GM12864 (cell line): ENCODE results near the gene TLL2.
"Not testable (repeated sequence)": the region's sequence is repeated elsewhere in the genome, so short reads cannot be mapped to it uniquely, and the experiment has no call there.

Experiments
- DNase-seq: peaks from one replicate; pipeline ENCODE4 v3.0.0-alpha.2; 2011; ENCODE audit warnings: low read depth
- H3K4me3 ChIP-seq: 2 replicates; pipeline ENCODE4 v1.5.1; 2011; ENCODE audit warnings: mild to moderate bottlenecking, low read depth, low read length, control low read depth
- TF ChIP-seq, protein P1 (sequence below): IDR thresholded peaks from 2 replicates; pipeline ENCODE4 v1.5.1; 2011; ENCODE audit warnings: low read depth, mild to moderate bottlenecking, moderate library complexity, low read length, control low read depth, inconsistent platforms; ENCODE audit errors: missing control alignments

The TLL2 gene

DNA sequence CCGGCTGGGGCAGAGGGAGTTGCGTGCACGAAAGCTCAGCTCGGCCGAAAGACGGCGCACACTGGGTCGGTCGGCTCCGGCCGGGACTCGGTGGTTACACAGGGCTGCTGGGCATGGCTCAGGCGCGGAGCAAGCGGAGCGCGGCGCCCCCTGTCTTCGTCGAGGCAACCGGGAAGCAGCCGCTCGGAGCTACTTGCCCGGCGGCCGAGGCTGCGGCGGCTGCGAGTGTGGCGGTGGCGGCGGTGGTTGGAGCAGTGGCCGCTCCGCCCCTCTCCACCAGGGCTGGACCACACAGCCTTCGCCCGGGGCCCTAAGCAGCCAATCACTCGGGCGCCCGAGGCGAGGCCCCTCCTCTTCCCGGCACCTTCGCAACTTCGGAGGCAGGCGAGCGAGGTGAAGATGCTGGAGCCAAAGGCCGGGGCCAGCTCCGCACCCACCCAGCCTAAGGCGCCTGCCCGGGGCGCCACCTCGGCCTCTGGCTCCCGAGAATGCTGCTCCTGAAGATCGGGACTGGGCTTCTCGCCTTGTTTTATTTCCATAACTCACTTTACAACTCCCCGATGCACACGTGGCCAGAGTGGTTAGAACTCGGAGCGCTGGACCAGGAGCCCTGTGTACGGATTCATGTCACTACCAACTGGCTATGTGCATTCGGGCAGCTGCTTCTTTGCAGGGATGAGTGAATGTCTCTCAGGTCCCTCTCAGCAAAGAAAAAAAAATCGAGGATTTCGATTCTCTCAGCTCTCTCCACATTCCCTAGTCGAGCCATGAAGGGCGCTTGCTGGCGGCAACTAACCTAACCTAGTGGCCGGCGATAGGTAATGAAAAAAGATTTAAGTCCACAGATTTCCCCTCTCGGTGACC, at the start of gene TLL2:
TSS of gene TLL2 (minus strand) at position 229 of the 864 bp plus-strand sequence. CDS start 241 bp downstream, outside the sequence.
- peak within 1 kb of the TSS; percentile 48 for H3K4me3 ChIP-seq
- no peak for DNase-seq

DNA sequence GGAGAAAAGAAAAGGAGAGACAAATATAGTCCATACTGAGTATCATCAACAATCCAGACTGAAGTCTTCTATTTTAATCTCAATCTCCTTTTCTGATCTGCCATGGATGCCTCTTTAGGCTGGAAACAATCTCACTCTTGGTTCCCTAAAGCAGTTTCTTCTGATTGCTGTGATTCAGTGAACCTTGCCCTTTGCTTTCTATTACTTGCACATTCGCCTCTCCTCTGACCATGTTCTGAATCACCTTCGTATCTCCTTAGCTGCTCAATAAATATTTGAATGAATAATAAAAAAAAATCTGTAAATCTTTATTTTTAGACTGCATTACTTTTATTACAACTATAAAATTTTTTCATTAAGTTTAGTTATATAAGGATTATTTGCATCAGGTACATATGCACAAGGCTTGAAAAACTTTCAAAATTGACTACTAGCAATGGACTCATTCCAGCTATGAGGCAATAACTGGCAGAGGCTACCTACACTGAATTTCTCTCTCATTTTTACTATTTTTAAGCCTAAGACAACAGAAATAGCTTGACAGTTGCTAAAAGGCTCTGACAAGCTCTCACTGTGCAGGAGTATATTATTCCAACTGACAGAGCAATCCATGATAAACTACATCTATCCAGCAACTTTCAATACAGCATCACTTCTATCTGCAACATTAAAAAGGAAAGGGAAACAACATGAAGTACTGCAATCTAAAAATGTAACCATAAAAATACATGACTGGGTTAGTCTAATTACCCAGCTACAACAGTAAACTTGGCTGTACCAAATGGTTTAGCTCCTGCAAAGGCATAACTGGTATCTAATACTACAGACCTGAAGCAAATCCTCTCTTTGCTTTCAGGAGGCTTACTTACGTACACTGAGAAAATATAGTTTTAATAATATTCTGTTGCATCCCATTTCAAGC, 47.5 kb upstream of the TLL2 start:
- TF ChIP-seq, protein P1, sequence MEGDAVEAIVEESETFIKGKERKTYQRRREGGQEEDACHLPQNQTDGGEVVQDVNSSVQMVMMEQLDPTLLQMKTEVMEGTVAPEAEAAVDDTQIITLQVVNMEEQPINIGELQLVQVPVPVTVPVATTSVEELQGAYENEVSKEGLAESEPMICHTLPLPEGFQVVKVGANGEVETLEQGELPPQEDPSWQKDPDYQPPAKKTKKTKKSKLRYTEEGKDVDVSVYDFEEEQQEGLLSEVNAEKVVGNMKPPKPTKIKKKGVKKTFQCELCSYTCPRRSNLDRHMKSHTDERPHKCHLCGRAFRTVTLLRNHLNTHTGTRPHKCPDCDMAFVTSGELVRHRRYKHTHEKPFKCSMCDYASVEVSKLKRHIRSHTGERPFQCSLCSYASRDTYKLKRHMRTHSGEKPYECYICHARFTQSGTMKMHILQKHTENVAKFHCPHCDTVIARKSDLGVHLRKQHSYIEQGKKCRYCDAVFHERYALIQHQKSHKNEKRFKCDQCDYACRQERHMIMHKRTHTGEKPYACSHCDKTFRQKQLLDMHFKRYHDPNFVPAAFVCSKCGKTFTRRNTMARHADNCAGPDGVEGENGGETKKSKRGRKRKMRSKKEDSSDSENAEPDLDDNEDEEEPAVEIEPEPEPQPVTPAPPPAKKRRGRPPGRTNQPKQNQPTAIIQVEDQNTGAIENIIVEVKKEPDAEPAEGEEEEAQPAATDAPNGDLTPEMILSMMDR = no peak
- H3K4me3 ChIP-seq = no peak overlapping the region
- no peak for DNase-seq

More for the DNA sequence above, at the start of gene TLL2:
- TF ChIP-seq, protein P1 = peak; percentile 45

DNA sequence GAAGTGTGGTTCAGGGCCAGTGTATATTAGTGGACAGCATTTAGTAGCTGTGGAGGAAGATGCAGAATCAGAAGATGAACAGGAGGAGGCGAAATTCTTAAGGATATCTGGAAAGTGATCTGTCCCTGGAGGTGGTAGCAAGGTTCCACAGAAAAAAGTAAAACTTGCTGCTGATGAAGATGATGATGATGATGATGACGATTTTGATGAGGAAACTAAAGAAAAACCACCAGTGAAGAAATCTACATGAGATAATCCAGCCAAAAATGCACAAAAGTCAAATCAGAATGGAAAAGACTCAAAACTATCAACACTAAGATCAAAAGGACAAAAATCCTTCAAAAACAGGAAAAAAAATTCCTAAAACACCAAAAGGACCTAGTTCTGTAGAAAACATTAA, 46.8 kb upstream of the TLL2 start:
- TF ChIP-seq, protein P1 = no peak
- no peak overlapping the region for H3K4me3 ChIP-seq
- DNase-seq = no peak

DNA sequence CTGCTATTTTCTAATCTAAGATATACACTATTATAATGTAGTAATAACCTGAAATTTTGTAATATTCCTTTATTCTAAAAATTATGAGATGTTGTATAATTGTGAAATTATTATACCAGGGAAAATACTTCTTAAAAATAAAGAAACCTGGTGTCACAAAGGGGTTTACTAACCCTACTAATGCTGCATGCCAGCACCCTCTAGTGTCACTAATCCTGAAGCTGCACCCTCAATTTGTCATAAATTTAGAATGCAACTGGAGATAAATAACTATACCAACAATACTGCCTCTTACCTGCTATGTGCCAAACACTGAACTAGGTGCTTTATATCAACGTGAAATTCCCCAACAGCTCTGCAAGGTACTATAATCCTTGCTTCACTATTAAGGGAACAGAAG, 42.3 kb upstream of the TLL2 start:
- no peak for DNase-seq
- no peak overlapping the region for H3K4me3 ChIP-seq
- TF ChIP-seq, protein P1 = peak; percentile 20

DNA sequence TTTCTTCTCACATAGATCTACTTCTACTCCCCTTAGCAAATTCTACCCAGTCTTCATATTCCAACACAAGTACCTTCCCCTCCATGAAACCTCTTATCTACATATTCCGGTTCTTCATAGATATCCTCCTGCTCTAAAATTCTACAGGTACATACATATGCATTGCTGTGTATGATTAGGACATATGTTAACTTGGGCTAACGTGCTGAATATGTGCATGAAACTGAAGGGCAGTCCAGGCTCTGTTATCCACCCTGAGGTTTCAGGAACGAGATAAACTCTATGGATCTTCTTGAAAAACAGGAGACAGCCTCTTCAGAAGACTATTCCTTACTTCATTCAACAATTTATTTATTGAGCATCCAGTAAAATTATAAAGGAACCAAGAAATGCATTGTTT, 41.6 kb upstream of the TLL2 start:
- DNase-seq = no peak
- H3K4me3 ChIP-seq = no peak overlapping the region
- TF ChIP-seq, protein P1 = no peak

DNA sequence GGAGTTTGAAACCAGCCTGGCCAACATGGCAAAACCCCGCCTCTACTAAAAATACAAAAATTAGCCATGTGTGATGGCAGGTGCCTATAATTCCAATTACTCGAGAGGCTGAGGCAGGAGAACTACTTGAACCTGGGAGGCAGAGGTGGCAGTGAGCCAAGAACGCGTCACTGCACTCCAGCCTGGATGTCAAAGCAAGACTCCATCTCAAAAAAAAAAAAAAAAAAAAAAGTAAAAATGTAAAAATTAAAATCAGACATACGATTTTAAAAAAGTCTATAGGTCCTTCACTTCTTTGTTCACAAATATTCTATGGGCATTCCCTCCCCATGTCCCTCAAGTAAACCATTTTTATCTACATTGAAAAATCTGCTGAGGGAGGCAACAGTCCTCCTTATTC, 34.9 kb upstream of the TLL2 start:
- no peak overlapping the region for H3K4me3 ChIP-seq
- DNase-seq = no peak
- TF ChIP-seq, protein P1 = no peak

DNA sequence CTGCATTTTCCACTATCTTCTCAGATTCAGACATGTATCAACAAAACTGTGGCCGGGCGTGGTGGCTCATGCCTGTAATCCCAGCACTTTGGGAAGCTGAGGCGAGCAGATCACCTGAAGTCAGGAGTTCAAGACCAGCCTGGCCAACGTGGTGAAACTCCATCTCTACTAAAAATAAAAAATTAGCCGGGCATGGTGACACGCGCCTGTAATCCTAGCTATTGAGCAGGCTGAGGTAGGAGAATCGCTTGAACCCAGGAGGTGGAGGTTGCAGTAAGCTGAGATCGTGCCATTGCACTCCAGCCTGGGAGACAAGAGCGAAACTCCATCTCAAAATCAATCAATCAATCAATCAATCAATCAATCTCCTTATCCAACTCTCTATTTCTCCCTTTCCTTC, 31.8 kb upstream of the TLL2 start:
- not testable (repeated sequence) for DNase-seq

More for the DNA sequence above, 31.8 kb upstream of the TLL2 start:
- H3K4me3 ChIP-seq = not testable (repeated sequence)
